Testis (tissue), 3 donors: ENCODE measurements around the gene AFG1L. TPM values are rescaled to one million over a fixed set of nuclear protein-coding genes. Genes with fewer than 3 reads are reported as not detected.
"Not testable (repeated sequence)": the region's sequence is repeated elsewhere in the genome, so short reads cannot be mapped to it uniquely, and the experiment has no call there.

Experiments
- DNase-seq: peaks from one replicate; pipeline ENCODE4 v3.0.0-alpha.2; 2019
- H3K27ac ChIP-seq, 2 donors: fragments of 200-600 bp; sonication (generic); one replicate each; pipeline ENCODE4 v1.5.1; 2019
- H3K27me3 ChIP-seq: fragments of 200-600 bp; sonication (generic); one replicate; pipeline ENCODE4 v1.5.1; 2019
- H3K36me3 ChIP-seq: fragments of 200-600 bp; sonication (generic); one replicate; pipeline ENCODE4 v1.5.1; 2017; ENCODE audit warnings: low read depth; ENCODE audit errors: missing control alignments
- H3K4me1 ChIP-seq: fragments of 200-600 bp; sonication (generic); one replicate; pipeline ENCODE4 v1.5.1; 2019
- H3K4me3 ChIP-seq, 2 donors: fragments of 200-600 bp; sonication (generic); one replicate each; pipeline ENCODE4 v1.5.1; 2017 to 2019
- H3K9me3 ChIP-seq: fragments of 200-600 bp; sonication (generic); one replicate; pipeline ENCODE4 v1.5.1; 2017
- POLR2A ChIP-seq: fragments of 450-650 bp; IDR thresholded peaks from one replicate; pipeline ENCODE4 v1.6.1; 2017; ENCODE audit warnings: antibody characterized with exemption, mild to moderate bottlenecking, moderate library complexity
- WGBS, 2 donors: methylation state at CpG; one replicate each; pipeline ENCODE4 v1.1.5; 2018; 5-methylcytosine and 5-hydroxymethylcytosine counted together
- intact Hi-C: fragments of 100-400 bp; cut with DNase I; formaldehyde crosslinking; loops from one replicate; pipeline ENCODE4 v1.15.1; 2023; ENCODE audit warnings: low total_unique reads
- polyA plus RNA-seq: library from polyadenylated mRNA; stranded (reverse); fragments of 350-450 nt; fragmentation: Illumina TruSeq; extraction: RNeasy Lipid Tissue Mini Kit (QIAGEN cat#74804); gene quantifications from one replicate; pipeline ENCODE4 v1.2.3, GENCODE V29; 2014; ENCODE audit warnings: low read depth, low replicate concordance; ENCODE audit not compliant: insufficient read depth
- total RNA-seq, 2 donors: library from RNA; depleted of rRNA; stranded (reverse); fragments of >200 nt; gene quantifications; one replicate each; pipeline ENCODE4 v1.2.3, GENCODE V29; 2016
- TF ChIP-seq, protein P1 (sequence below), 3 experiments: fragments of 450-650 bp in 2 of 3; fragments of 200-600 bp in 1 of 3; sonication (generic) in 1 of 3; IDR thresholded peaks; one replicate each; pipeline ENCODE4 v1.5.1; 2016 to 2019; ENCODE audit warnings: antibody characterized with exemption in 3 of 3, mild to moderate bottlenecking in 2 of 3, moderate library complexity in 1 of 3

Gene AFG1L
- total and polyA plus RNA-seq, 3 donors from 2014 or later = 9.2 to 43.0 (median 11.7) TPM

DNA sequence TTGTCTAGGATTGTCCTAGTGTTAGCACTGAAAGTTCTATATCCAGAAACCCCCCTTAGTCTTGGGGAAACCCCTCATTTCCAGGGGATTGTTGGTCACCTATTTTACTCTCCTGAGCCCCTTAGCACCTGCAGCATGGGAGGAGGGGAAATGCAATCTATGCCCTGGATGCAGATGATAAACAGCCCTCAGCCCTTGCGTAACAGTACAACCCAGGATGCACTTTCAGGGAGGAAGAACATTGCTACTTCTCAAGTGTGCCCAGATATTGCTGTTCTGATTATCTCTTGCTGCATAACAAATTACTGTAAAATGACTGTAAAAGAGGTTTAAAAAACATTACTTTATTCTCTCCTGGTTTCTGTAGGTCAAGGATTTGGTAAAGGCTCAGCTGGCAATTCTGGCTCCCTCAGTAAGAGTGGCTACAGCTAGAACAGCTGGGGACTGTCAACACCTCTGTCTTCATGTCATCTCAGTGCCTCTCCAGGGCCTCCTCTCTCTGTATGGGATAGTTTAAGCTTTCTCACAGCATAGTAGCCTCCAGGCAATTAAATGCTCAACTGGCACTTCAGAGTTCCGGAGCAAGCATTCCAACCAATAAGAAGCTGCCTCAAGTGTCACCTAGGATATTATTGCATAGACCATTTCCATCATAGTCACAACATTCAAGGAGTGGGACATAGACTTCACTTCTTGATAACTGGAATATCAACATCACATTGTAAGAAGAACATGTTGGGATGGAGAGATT is 148.1 kb downstream of the AFG1L start:
- Histone ChIP-seq H3K27me3 (no peaks in the 10 kb centered on the region), H3K27ac (no peak overlapping the region), H3K9me3 (no peaks in the 10 kb centered on the region), H3K36me3 (no peaks in the 10 kb centered on the region), H3K4me3 (no peak overlapping the region), H3K4me1 (no peaks in the 10 kb centered on the region)
- TF ChIP-seq, protein P1, sequence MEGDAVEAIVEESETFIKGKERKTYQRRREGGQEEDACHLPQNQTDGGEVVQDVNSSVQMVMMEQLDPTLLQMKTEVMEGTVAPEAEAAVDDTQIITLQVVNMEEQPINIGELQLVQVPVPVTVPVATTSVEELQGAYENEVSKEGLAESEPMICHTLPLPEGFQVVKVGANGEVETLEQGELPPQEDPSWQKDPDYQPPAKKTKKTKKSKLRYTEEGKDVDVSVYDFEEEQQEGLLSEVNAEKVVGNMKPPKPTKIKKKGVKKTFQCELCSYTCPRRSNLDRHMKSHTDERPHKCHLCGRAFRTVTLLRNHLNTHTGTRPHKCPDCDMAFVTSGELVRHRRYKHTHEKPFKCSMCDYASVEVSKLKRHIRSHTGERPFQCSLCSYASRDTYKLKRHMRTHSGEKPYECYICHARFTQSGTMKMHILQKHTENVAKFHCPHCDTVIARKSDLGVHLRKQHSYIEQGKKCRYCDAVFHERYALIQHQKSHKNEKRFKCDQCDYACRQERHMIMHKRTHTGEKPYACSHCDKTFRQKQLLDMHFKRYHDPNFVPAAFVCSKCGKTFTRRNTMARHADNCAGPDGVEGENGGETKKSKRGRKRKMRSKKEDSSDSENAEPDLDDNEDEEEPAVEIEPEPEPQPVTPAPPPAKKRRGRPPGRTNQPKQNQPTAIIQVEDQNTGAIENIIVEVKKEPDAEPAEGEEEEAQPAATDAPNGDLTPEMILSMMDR (IDR thresholded peaks at IDR 0.05) = no peak
- no peak for TF ChIP-seq POLR2A
- intact Hi-C loops = no loop called here
- no peak for DNase-seq
- WGBS, 2 donors = 86 to 94% methylated on average over 2 of the region's 2 CpGs

DNA sequence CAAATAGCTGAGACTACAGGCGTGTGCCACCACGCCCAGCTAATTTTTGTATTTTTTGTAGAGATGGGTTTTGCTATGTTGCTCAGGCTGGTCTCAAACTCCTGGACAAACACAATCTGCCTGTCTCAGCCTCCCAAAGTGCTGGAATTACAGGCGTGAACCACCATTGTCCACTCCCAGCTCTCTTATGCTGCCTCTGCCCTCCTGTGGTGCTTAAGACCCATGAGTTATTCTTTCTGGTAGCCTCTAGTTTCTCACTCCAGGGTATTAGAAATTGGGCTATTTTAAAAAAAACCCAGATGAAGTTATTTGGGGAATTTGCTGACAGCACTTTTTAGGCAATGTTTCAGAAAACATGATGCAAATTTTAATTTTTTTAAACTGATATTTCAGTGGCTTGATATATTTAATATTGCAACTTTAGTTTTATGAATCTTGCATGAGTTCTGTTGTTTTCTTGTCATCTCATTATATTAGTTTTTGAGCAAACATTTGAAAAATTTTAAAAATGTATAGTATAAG is 151.8 kb downstream of the AFG1L start:
- no peak for TF ChIP-seq POLR2A
- TF ChIP-seq, protein P1 (IDR thresholded peaks at IDR 0.05) = no peak
- Histone ChIP-seq H3K36me3 (no peaks in the 10 kb centered on the region), H3K9me3 (no peaks in the 10 kb centered on the region), H3K4me1 (no peaks in the 10 kb centered on the region), H3K27ac (no peak overlapping the region), H3K27me3 (no peaks in the 10 kb centered on the region), H3K4me3 (no peak overlapping the region)
- intact Hi-C loops = no loop called here
- no peak for DNase-seq
- WGBS, 2 donors = 92 to 99% methylated on average over 3 of the region's 3 CpGs

DNA sequence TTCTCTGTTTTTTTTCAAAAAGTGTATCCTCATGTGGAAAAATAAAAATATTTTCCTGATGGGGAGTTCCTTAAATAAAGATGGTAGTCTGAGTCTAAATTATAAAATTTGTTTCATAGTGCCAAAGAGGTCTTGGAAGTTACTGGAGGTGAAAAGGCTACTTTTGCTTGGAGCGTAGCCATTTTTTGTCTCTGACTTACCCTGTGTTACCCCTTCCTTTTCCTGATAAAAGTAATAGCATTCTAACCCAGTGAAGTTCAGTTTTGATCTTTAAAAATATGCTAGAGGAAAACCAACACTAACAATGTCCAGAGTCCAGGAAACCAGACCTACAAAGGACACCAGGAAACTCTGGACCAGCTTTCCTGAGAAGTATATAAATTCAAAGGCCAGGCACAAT is 153.6 kb downstream of the AFG1L start:
- intact Hi-C loops = no loop called here
- H3K4me1 ChIP-seq = peaks cover 4% of the 10 kb centered on the region
- no peak overlapping the region for H3K27ac ChIP-seq
- DNase-seq = no peak
- no peak overlapping the region for H3K4me3 ChIP-seq
- no peaks in the 10 kb centered on the region for H3K9me3 ChIP-seq
- WGBS, 2 donors = 83 to 95% methylated on average over 1 of the region's 1 CpG
- H3K27me3 ChIP-seq = no peaks in the 10 kb centered on the region
- no peaks in the 10 kb centered on the region for H3K36me3 ChIP-seq
- TF ChIP-seq POLR2A = no peak
- TF ChIP-seq, protein P1 (IDR thresholded peaks at IDR 0.05) = no peak

DNA sequence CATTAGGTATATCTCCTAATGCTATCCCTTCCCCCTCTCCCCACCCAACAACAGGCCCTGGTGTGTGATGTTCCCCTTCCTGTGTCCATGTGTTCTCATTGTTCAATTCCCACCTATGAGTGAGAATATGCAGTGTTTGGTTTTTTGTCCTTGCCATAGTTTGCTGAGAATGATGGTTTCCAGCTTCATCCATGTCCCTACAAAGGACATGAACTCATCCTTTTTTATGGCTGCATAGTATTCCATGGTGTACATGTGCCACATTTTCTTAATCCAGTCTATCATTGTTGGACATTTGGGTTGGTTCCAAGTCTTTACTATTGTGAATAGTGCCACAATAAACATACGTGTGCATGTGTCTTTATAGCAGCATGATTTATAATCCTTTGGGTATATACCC is 154.9 kb downstream of the AFG1L start:
- 88% methylated on average over 1 of the region's 1 CpG; no CpG with 5 or more reads in 1 of the 2 donors for WGBS, 2 donors
- H3K27ac ChIP-seq, H3K27me3 ChIP-seq, DNase-seq, H3K4me3 ChIP-seq, intact Hi-C loops, H3K9me3 ChIP-seq, H3K36me3 ChIP-seq: not testable (repeated sequence)
- H3K4me1 ChIP-seq = peaks cover 10% of the 10 kb centered on the region

DNA sequence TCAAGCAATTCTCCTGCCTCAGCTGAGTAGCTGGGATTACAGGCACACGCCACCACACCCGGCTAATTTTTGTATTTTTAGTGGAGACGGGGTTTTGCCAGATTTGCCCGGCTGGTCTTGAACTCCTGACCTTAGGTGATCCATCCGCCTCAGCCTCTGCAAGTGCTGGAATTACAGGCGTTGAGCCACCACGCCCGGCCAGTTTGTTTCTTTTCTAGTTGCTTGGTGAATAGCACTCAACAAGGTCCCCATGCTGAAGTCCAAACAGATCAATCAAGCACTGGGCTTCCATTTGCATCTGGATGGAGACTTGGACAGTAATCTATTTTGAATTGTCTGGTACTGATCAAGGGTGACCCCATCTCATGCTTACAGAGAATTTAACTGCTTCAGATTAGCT is 157.0 kb downstream of the AFG1L start:
- Histone ChIP-seq H3K4me3 (no peak overlapping the region), H3K27ac (no peak overlapping the region), H3K4me1 (peaks cover 10% of the 10 kb centered on the region), H3K9me3 (no peaks in the 10 kb centered on the region), H3K36me3 (no peaks in the 10 kb centered on the region), H3K27me3 (no peaks in the 10 kb centered on the region)
- intact Hi-C loops = no loop called here
- TF ChIP-seq, protein P1 (IDR thresholded peaks at IDR 0.05) = no peak
- TF ChIP-seq POLR2A = no peak
- DNase-seq = no peak
- WGBS, 2 donors = 69 to 72% methylated on average over 8 of the region's 8 CpGs
